Caco-2 (cell line): ENCODE measurements around the gene PGGHG. TPM values are rescaled to one million over a fixed set of nuclear protein-coding genes. Genes with fewer than 3 reads are reported as not detected.

ENCODE experiments used
- BruUV-seq: library from RNA; stranded (reverse); fragments of 400-500 nt; replicated peaks from 2 replicates; lab custom pipeline; 2021; lab: Mats Ljungman, UMichigan
- CTCF ChIA-PET: fragments of 300-600 bp; sonication (Branson Sonifier 250); formaldehyde crosslinking; loops from one replicate; lab custom pipeline; 2022; ENCODE audit warnings: antibody characterized with exemption; lab: Charles Lee
- POLR2A ChIA-PET: fragments of 300-600 bp; sonication (Branson Sonifier 250); formaldehyde crosslinking; loops from one replicate; lab custom pipeline; 2022; ENCODE audit warnings: antibody characterized with exemption; lab: Charles Lee
- DNase-seq, 2 experiments: peaks; one replicate each; pipeline versions ENCODE4 v3.0.0 to v3.0.0-alpha.2; 2020 to 2022
- H3K27me3 ChIP-seq: replicated peaks from 2 replicates; pipeline ENCODE4 v1.6.0; 2011; ENCODE audit warnings: low read length; ENCODE audit not compliant: control insufficient read depth, insufficient read depth
- H3K36me3 ChIP-seq: 2 replicates; pipeline ENCODE4 v1.5.1; 2011; ENCODE audit warnings: low read length; ENCODE audit not compliant: control insufficient read depth, insufficient read depth
- H3K4me1 ChIP-seq: fragments of 250-450 bp; sonication (Bioruptor Pico); 2 replicates; pipeline ENCODE4 v1.5.1; 2020; ENCODE audit warnings: mild to moderate bottlenecking
- H3K4me3 ChIP-seq: 2 replicates; pipeline ENCODE4 v1.5.1; 2011; ENCODE audit warnings: low read depth, mild to moderate bottlenecking, control low read depth, low read length
- H3K9me3 ChIP-seq: fragments of 250-450 bp; sonication (Bioruptor Pico); 2 replicates; pipeline ENCODE4 v1.5.1; 2020; ENCODE audit warnings: mild to moderate bottlenecking, moderate library complexity
- H3K27ac Mint-ChIP-seq: one replicate; pipeline ENCODE4 v1.8.0; 2022; ENCODE audit warnings: mixed read lengths; ENCODE audit not compliant: unreplicated experiment
- H3K27me3 Mint-ChIP-seq: one replicate; pipeline ENCODE4 v1.8.0; 2022; ENCODE audit warnings: mixed read lengths; ENCODE audit not compliant: insufficient read depth, unreplicated experiment
- H3K36me3 Mint-ChIP-seq: one replicate; pipeline ENCODE4 v1.8.0; 2022; ENCODE audit warnings: mild to moderate bottlenecking, mixed read lengths; ENCODE audit not compliant: insufficient read depth, unreplicated experiment
- H3K4me1 Mint-ChIP-seq: one replicate; pipeline ENCODE4 v1.8.0; 2022; ENCODE audit warnings: low read depth, mixed read lengths; ENCODE audit not compliant: unreplicated experiment
- H3K4me3 Mint-ChIP-seq: one replicate; pipeline ENCODE4 v1.8.0; 2022; ENCODE audit warnings: mild to moderate bottlenecking, moderate library complexity, mixed read lengths; ENCODE audit not compliant: unreplicated experiment
- H3K9me3 Mint-ChIP-seq: one replicate; pipeline ENCODE4 v1.8.0; 2022; ENCODE audit warnings: mixed read lengths; ENCODE audit not compliant: unreplicated experiment
- intact Hi-C: fragments of 100-400 bp; cut with micrococcal nuclease; formaldehyde crosslinking; loops from one replicate; pipeline ENCODE4 v1.10.0; 2022; ENCODE audit not compliant: unreplicated experiment
- total RNA-seq: library from RNA; stranded (reverse); gene quantifications from 2 replicates; pipeline ENCODE4 v1.2.3, GENCODE V29; 2022
- TF ChIP-seq, protein P1 (sequence below), 2 experiments: fragments of 200-600 bp in 1 of 2; IDR thresholded peaks; 1 replicate in 1 of 2; 2 replicates in 1 of 2; pipeline versions ENCODE4 v1.5.1 to v1.8.0; 2011 to 2022; ENCODE audit warnings: antibody characterized with exemption in 1 of 2, control low read depth in 1 of 2, inconsistent platforms in 1 of 2, low read depth in 1 of 2, low read length in 1 of 2, mild to moderate bottlenecking in 1 of 2, moderate library complexity in 1 of 2; ENCODE audit not compliant: insufficient read depth in 1 of 2, severe bottlenecking in 1 of 2, unreplicated experiment in 1 of 2

The PGGHG gene
- total RNA-seq, 1 experiment from 2014 or later = 59.6 TPM

DNA sequence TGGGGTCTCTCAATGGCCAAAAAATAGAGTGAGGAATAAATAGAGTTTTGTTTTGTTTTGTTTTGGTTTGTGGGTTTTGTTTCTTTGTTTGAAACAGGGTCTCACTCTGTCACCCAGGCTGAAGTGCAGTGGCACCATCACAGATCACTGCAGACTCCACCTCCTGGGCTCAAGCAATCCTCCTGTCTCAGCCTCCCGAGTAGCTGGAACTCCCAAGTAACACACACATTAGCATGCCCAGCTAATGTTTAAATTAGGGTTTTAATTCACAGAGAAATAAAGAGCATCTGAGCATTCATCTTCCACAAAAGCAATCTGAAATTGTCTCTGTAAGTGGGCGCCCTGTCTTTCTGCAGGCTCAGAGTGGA is 40.9 kb downstream of the PGGHG start:
- Mint-ChIP-seq H3K27me3 (no peaks in the 10 kb centered on the region), H3K4me3 (peak overlapping the region; percentile 34), H3K4me1 (peaks cover 23% of the 10 kb centered on the region), H3K27ac (peak overlapping the region; percentile 82), H3K36me3 (peaks cover 14% of the 10 kb centered on the region), H3K9me3 (no peaks in the 10 kb centered on the region)
- CTCF ChIA-PET = interaction anchor here (1.0 kb wide), 1 partner anchor 17 kb away, joined by 3 read pairs; no protein-coding TSS in a partner anchor
- TF ChIP-seq, protein P1, sequence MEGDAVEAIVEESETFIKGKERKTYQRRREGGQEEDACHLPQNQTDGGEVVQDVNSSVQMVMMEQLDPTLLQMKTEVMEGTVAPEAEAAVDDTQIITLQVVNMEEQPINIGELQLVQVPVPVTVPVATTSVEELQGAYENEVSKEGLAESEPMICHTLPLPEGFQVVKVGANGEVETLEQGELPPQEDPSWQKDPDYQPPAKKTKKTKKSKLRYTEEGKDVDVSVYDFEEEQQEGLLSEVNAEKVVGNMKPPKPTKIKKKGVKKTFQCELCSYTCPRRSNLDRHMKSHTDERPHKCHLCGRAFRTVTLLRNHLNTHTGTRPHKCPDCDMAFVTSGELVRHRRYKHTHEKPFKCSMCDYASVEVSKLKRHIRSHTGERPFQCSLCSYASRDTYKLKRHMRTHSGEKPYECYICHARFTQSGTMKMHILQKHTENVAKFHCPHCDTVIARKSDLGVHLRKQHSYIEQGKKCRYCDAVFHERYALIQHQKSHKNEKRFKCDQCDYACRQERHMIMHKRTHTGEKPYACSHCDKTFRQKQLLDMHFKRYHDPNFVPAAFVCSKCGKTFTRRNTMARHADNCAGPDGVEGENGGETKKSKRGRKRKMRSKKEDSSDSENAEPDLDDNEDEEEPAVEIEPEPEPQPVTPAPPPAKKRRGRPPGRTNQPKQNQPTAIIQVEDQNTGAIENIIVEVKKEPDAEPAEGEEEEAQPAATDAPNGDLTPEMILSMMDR (IDR thresholded peaks at IDR 0.05; ENCODE audit: insufficient read depth in 1 of 2, low read depth in 1 of 2, low read length in 1 of 2, severe bottlenecking in 1 of 2, unreplicated experiment in 1 of 2) = no peak
- Histone ChIP-seq H3K27me3 (no peaks in the 10 kb centered on the region), H3K36me3 (no peaks in the 10 kb centered on the region), H3K4me1 (peaks cover 19% of the 10 kb centered on the region), H3K4me3 (no peak overlapping the region), H3K9me3 (peaks cover 10% of the 10 kb centered on the region; the same call in 1 of the 2 replicates)
- DNase-seq = no peak
- POLR2A ChIA-PET = interaction anchor here (1.0 kb wide), 1 partner anchor 26 kb away, joined by 3 read pairs; no protein-coding TSS in a partner anchor
- intact Hi-C loops = no loop called here
- BruUV-seq = TSS peak; percentile 65

DNA sequence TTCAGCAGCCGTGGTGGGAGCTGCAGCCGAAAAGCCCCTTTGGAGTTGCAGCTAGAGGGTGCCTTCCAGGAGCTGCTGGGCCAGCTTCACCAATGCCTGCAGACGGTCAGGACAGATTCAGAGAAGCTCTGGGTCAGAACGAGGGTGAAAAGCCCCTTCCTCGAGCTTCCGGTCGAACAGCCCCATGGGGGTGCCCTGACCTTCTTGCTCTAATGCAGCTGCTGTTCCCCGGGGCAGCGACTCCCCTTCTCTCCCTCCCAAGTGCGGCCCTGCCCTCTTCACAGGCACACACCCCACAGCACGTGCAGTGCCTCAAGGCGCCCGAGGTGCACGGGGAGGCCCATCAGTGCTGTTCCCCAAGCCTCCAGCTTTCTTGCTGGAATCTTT is 41.4 kb downstream of the PGGHG start:
- H3K9me3 Mint-ChIP-seq = no peaks in the 10 kb centered on the region
- no peak overlapping the region for H3K27ac Mint-ChIP-seq
- peaks cover 10% of the 10 kb centered on the region; the same call in 1 of the 2 replicates for H3K9me3 ChIP-seq
- peaks cover 22% of the 10 kb centered on the region for H3K4me1 ChIP-seq
- TF ChIP-seq, protein P1 (IDR thresholded peaks at IDR 0.05; ENCODE audit: insufficient read depth in 1 of 2, low read depth in 1 of 2, low read length in 1 of 2, severe bottlenecking in 1 of 2, unreplicated experiment in 1 of 2) = no peak
- ChIA-PET POLR2A (interaction anchor here (1.0 kb wide), 1 partner anchor 26 kb away, joined by 3 read pairs; no protein-coding TSS in a partner anchor), CTCF (no interaction called here)
- BruUV-seq = no TSS peak
- intact Hi-C loops = no loop called here
- no peak for DNase-seq
- H3K27me3 Mint-ChIP-seq = no peaks in the 10 kb centered on the region
- H3K36me3 Mint-ChIP-seq = peaks cover 14% of the 10 kb centered on the region
- H3K36me3 ChIP-seq = no peaks in the 10 kb centered on the region
- H3K4me1 Mint-ChIP-seq = peaks cover 24% of the 10 kb centered on the region
- no peaks in the 10 kb centered on the region for H3K27me3 ChIP-seq
- H3K4me3 Mint-ChIP-seq = no peak overlapping the region
- no peak overlapping the region for H3K4me3 ChIP-seq

DNA sequence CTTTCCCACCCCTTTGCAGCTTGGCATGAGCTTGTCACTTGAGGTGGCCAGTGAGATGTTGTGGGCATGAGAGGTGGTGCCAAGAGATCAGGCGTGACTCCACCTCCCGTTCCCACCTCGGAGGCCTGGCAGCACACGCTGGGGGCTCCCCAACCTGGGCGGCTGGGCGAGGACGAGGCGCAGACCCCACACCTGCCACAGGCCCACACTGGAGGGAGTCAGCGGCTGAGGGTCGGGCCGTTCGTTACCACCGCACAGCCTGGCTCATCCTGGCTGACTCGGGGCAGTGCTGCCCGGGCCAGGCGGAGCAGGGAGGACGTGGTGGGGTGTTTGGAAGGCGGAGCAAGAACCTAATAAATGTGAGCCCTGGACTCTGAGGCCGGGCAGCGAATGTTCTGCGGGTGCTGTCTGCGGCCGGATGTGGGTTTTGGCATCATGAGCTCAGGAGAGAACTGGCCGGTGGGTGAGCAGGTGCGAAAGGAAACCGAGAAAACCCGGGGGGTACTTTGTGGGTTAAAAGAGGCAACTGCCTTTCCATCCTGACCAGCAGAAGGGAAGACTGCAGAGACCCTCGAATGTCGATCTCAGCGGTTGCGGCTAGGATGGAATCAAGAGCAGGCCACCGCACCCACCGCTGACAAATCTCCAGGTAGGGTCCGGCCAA is 41.9 kb downstream of the PGGHG start:
- ChIA-PET CTCF (no interaction called here), POLR2A (interaction anchor here (1.0 kb wide), 1 partner anchor 25 kb away, joined by 3 read pairs; no protein-coding TSS in a partner anchor)
- H3K36me3 Mint-ChIP-seq = peaks cover 14% of the 10 kb centered on the region
- no peak overlapping the region for H3K27ac Mint-ChIP-seq
- Histone ChIP-seq H3K4me1 (peaks cover 27% of the 10 kb centered on the region), H3K27me3 (no peaks in the 10 kb centered on the region), H3K4me3 (no peak overlapping the region), H3K9me3 (peaks cover 10% of the 10 kb centered on the region; the same call in 1 of the 2 replicates), H3K36me3 (no peaks in the 10 kb centered on the region)
- DNase-seq = no peak
- H3K27me3 Mint-ChIP-seq = no peaks in the 10 kb centered on the region
- H3K9me3 Mint-ChIP-seq = no peaks in the 10 kb centered on the region
- intact Hi-C loops = no loop called here
- BruUV-seq = no TSS peak
- peaks cover 24% of the 10 kb centered on the region for H3K4me1 Mint-ChIP-seq
- TF ChIP-seq, protein P1 (IDR thresholded peaks at IDR 0.05; ENCODE audit: insufficient read depth in 1 of 2, low read depth in 1 of 2, low read length in 1 of 2, severe bottlenecking in 1 of 2, unreplicated experiment in 1 of 2) = no peak
- H3K4me3 Mint-ChIP-seq = no peak overlapping the region
